PC-9 (cell line): ENCODE results near the gene DNAH2. TPM values are rescaled to one million over a fixed set of nuclear protein-coding genes. Genes with fewer than 3 reads are reported as not detected.
A peak's percentile ranks its signal among the peaks of the same experiment; 100 is the strongest.

Experiments used
- BruUV-seq: library from RNA; stranded (reverse); fragments of 400-500 nt; replicated peaks from 2 replicates; lab custom pipeline; 2021; lab: Mats Ljungman, UMichigan
- CTCF ChIA-PET: fragments of 300-600 bp; sonication (Branson Sonifier 250); formaldehyde crosslinking; loops from one replicate; lab custom pipeline; 2022; ENCODE audit warnings: antibody characterized with exemption; lab: Charles Lee
- POLR2A ChIA-PET: fragments of 300-600 bp; sonication (Branson Sonifier 250); formaldehyde crosslinking; loops from one replicate; lab custom pipeline; 2022; ENCODE audit warnings: antibody characterized with exemption; ENCODE audit not compliant: unreplicated experiment; lab: Charles Lee
- DNase-seq, 2 experiments: peaks; one replicate each; pipeline versions ENCODE4 v3.0.0 to v3.0.0-alpha.2; 2015 to 2022; ENCODE audit warnings: mixed read lengths in 1 of 2
- H2AFZ ChIP-seq: fragments of 200-600 bp; sonication (generic); 2 replicates; pipeline ENCODE4 v1.8.1; 2017; ENCODE audit warnings: antibody characterized with exemption
- H3F3A ChIP-seq: fragments of 200-600 bp; sonication (generic); 2 replicates; pipeline ENCODE4 v1.8.1; 2017; ENCODE audit warnings: antibody characterized with exemption, mild to moderate bottlenecking, low read depth; ENCODE audit not compliant: insufficient read depth
- H3K27ac ChIP-seq: fragments of 200-600 bp; sonication (generic); 2 replicates; pipeline ENCODE4 v1.6.1; 2016; ENCODE audit warnings: mixed run types
- H3K27me3 ChIP-seq: fragments of 200-600 bp; sonication (generic); 2 replicates; pipeline ENCODE4 v1.6.1; 2016; ENCODE audit warnings: low read depth, mixed run types; ENCODE audit not compliant: insufficient read depth
- H3K36me3 ChIP-seq: fragments of 200-600 bp; sonication (generic); 2 replicates; pipeline ENCODE4 v1.6.1; 2016; ENCODE audit warnings: low read depth, mixed run types
- H3K4me1 ChIP-seq: fragments of 200-600 bp; sonication (generic); replicated peaks from 2 replicates; pipeline ENCODE4 v1.6.1; 2016; ENCODE audit warnings: mixed run types; ENCODE audit not compliant: insufficient read depth
- H3K4me2 ChIP-seq: fragments of 200-600 bp; sonication (generic); 2 replicates; pipeline ENCODE4 v1.6.1; 2017; ENCODE audit warnings: mixed run types
- H3K4me3 ChIP-seq: fragments of 200-600 bp; sonication (generic); 2 replicates; pipeline ENCODE4 v1.6.1; 2016; ENCODE audit warnings: mixed run types
- H3K79me2 ChIP-seq: fragments of 200-600 bp; sonication (generic); 2 replicates; pipeline ENCODE4 v1.6.1; 2017; ENCODE audit warnings: low read depth, mixed run types
- H3K9me2 ChIP-seq: fragments of 200-600 bp; sonication (generic); 2 replicates; pipeline ENCODE4 v1.8.1; 2017; ENCODE audit warnings: mild to moderate bottlenecking; ENCODE audit not compliant: insufficient read depth
- H3K9me3 ChIP-seq: fragments of 200-600 bp; sonication (generic); 2 replicates; pipeline ENCODE4 v1.8.1; 2016; ENCODE audit warnings: low read depth; ENCODE audit not compliant: insufficient read depth
- H4K20me1 ChIP-seq: fragments of 200-600 bp; sonication (generic); 2 replicates; pipeline ENCODE4 v1.8.1; 2017; ENCODE audit not compliant: insufficient read depth
- EZH2 ChIP-seq: fragments of 200-600 bp; sonication (generic); IDR thresholded peaks from 2 replicates; pipeline ENCODE4 v1.8.0; 2017; ENCODE audit warnings: antibody characterized with exemption, low read depth
- intact Hi-C: fragments of 100-400 bp; cut with micrococcal nuclease; formaldehyde crosslinking; loops from one replicate; pipeline ENCODE4 v1.10.0; 2022; ENCODE audit not compliant: unreplicated experiment
- total RNA-seq: library from RNA; stranded (reverse); gene quantifications from 2 replicates; pipeline ENCODE4 v1.2.3, GENCODE V29; 2021
- TF ChIP-seq, protein P1 (sequence below): fragments of 200-600 bp; sonication (generic); conservative IDR thresholded peaks from 2 replicates; pipeline ENCODE4 v1.6.1; 2017; ENCODE audit warnings: mixed run types, antibody characterized with exemption, mild to moderate bottlenecking, moderate library complexity

DNAH2 gene
- total RNA-seq, 1 experiment from 2014 or later = 10.6 TPM

DNA sequence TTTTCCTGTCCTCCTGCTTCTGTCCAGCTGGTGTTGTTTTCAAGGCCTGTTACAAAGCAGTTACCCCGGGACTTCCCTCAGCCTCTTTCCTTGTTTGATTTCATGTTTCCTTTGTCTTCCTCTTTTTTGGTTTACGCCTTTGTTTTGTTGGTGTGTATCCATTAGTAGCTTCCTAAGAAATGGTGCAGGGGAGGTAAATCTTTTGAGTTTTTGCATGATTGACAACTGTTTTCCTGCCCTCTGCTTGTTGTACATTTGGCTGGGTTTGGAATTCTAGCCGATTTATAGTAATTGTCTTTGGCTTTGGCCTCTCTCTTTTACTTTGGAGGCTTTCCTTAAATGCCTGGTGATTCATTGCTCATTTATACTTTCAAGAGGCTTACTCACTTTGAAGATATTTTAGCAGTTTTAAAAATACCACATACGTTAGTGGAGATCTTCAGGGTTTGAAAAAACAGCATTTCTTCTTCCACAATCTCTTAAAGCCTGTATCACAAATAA is 32.8 kb downstream of the DNAH2 start:
- Histone ChIP-seq H3K27me3 (no peaks in the 10 kb centered on the region), H3K36me3 (no peaks in the 10 kb centered on the region), H3K9me3 (no peaks in the 10 kb centered on the region), H3F3A (peaks cover 39% of the 10 kb centered on the region), H3K4me2 (peak overlapping the region; percentile 49; the same call in 1 of the 2 replicates), H3K4me3 (no peak overlapping the region), H4K20me1 (no peaks in the 10 kb centered on the region), H3K79me2 (no peaks in the 10 kb centered on the region), H3K4me1 (peaks cover 49% of the 10 kb centered on the region), H3K27ac (peak overlapping the region; percentile 72), H2AFZ (no peak overlapping the region), H3K9me2 (no peaks in the 10 kb centered on the region)
- BruUV-seq = no TSS peak
- TF ChIP-seq, protein P1, sequence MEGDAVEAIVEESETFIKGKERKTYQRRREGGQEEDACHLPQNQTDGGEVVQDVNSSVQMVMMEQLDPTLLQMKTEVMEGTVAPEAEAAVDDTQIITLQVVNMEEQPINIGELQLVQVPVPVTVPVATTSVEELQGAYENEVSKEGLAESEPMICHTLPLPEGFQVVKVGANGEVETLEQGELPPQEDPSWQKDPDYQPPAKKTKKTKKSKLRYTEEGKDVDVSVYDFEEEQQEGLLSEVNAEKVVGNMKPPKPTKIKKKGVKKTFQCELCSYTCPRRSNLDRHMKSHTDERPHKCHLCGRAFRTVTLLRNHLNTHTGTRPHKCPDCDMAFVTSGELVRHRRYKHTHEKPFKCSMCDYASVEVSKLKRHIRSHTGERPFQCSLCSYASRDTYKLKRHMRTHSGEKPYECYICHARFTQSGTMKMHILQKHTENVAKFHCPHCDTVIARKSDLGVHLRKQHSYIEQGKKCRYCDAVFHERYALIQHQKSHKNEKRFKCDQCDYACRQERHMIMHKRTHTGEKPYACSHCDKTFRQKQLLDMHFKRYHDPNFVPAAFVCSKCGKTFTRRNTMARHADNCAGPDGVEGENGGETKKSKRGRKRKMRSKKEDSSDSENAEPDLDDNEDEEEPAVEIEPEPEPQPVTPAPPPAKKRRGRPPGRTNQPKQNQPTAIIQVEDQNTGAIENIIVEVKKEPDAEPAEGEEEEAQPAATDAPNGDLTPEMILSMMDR = no peak
- no peak for TF ChIP-seq EZH2
- peak in 1 of 2 experiments; percentile 70 for DNase-seq
- intact Hi-C loops = no loop called here
- ChIA-PET POLR2A (no interaction called here), CTCF (no interaction called here)

DNA sequence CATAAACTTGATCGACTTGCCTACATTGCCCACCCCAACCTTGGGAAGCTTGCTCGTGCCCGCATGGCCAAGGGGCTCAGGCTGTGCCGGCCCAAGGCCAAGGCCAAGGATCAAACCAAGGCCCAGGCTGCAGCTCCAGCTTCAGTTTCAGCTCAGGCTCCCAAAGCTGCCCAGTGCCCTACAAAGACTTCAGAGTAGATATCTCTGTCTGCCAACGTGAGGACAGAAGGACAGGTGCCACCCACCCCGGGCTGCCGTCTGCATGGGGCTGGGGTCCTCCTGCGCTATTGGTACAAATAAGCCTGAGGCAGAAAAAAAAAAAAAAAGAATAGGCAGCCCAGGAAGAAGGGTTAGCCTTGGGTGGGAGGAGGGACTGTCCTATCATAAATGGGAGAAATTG is 37.1 kb downstream of the DNAH2 start:
- Histone ChIP-seq H3K4me3 (no peak overlapping the region), H3K4me2 (no peak overlapping the region), H3K36me3 (no peaks in the 10 kb centered on the region), H3K79me2 (no peaks in the 10 kb centered on the region), H2AFZ (no peak overlapping the region), H3F3A (peaks cover 11% of the 10 kb centered on the region; the same call in 1 of the 2 replicates), H3K27ac (no peak overlapping the region), H3K9me3 (no peaks in the 10 kb centered on the region), H3K9me2 (no peaks in the 10 kb centered on the region), H3K27me3 (no peaks in the 10 kb centered on the region), H4K20me1 (no peaks in the 10 kb centered on the region), H3K4me1 (peaks cover 22% of the 10 kb centered on the region)
- BruUV-seq = no TSS peak
- intact Hi-C loops = no loop called here
- TF ChIP-seq, protein P1 = no peak
- TF ChIP-seq EZH2 = no peak
- POLR2A ChIA-PET = no interaction called here
- CTCF ChIA-PET = interaction anchor here (0.6 kb wide), 2 partner anchors 9 to 260 kb away, joined by 3 to 4 read pairs; no protein-coding TSS in a partner anchor
- DNase-seq = no peak

DNA sequence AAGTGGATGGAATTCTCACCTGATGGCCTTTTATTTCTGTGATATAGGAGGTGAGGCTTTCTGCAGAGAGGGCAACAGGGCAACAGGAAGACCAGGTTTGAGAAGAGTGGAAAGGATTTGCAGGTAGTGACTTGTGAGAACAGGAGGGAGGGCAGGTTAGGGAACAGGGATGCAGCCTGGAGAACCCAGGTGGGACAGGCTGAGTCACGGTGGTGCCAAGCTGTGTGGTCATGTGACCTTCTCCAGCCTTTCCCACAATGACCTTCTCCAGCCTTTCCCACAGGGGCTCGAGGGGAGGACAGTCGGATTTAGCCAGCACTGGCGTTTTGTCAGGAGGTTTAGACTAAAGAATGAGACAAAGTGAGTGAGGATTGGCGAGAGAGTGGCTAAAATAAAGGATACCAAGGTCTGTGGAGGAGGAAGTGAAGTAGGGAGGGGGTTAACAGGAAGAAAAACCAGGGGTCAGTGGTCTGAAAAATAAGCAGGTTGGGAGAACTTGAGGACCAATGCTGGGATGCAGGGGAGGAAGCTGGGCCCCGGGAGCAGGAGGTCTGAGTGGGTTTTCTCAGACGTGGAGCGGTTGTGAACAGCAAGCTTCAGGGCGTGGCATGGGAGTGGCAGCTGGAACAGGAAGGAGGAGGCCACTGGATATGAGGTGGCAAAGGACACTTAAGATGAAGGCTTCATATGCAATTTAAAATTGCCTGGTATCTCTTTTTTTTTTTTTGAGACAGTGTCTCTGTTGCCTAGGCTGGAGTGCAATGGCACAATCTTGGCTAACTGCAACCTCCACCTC is 37.7 kb downstream of the DNAH2 start:
- BruUV-seq = no TSS peak
- Histone ChIP-seq H3K27me3 (no peaks in the 10 kb centered on the region), H3K9me2 (no peaks in the 10 kb centered on the region), H4K20me1 (no peaks in the 10 kb centered on the region), H2AFZ (no peak overlapping the region), H3K4me1 (peaks cover 15% of the 10 kb centered on the region), H3K79me2 (no peaks in the 10 kb centered on the region), H3K4me3 (no peak overlapping the region), H3K4me2 (no peak overlapping the region), H3F3A (peaks cover 5% of the 10 kb centered on the region; the same call in 1 of the 2 replicates), H3K9me3 (no peaks in the 10 kb centered on the region), H3K27ac (no peak overlapping the region), H3K36me3 (no peaks in the 10 kb centered on the region)
- CTCF ChIA-PET = no interaction called here
- POLR2A ChIA-PET = no interaction called here
- DNase-seq = no peak
- intact Hi-C loops = no loop called here
- TF ChIP-seq EZH2 = no peak
- TF ChIP-seq, protein P1 = no peak
